ENCODE data around the gene ICAM5. TPM values are rescaled to one million over a fixed set of nuclear protein-coding genes. Genes with fewer than 3 reads are reported as not detected.
"Not testable (repeated sequence)": the region's sequence is repeated elsewhere in the genome, so short reads cannot be mapped to it uniquely, and the experiment has no call there.

The ICAM5 gene
- total RNA-seq (2014; rRNA removed; shearing (Covaris generic)): 0.34 and 0.56 TPM in 2 replicates

GRCh38 chr19:10289836-10290356, at the start of gene ICAM5:
TSS of gene ICAM5 (plus strand) at chr19:10289952. CDS start at chr19:10290044, 92 bp downstream.
- DNase-seq (ENCODE audit: low spot score): no peak

GRCh38 chr19:10241826-10242449, 47.8 kb upstream of the ICAM5 start:
- DNase-seq (ENCODE audit: low spot score): not testable (repeated sequence)

GRCh38 chr19:10243606-10244005, 46.1 kb upstream of the ICAM5 start:
- DNase-seq (ENCODE audit: low spot score): no peak

GRCh38 chr19:10245189-10245939, 44.4 kb upstream of the ICAM5 start:
- no peak for DNase-seq (ENCODE audit: low spot score)

GRCh38 chr19:10246511-10246910, 43.2 kb upstream of the ICAM5 start:
- DNase-seq (ENCODE audit: low spot score): no peak

GRCh38 chr19:10251792-10252694, 37.7 kb upstream of the ICAM5 start, which contains the start of gene MRPL4:
TSS of gene MRPL4 (plus strand) at chr19:10252214. CDS start at chr19:10252254, 40 bp downstream.
- DNase-seq (ENCODE audit: low spot score): peak; percentile 94

GRCh38 chr19:10252707-10253106, 37.0 kb upstream of the ICAM5 start:
- DNase-seq (ENCODE audit: low spot score): no peak

- no peak for DNase-seq (ENCODE audit: low spot score)
Observed at GRCh38 chr19:10254244-10254643, 35.5 kb upstream of the ICAM5 start.

GRCh38 chr19:10255358-10255757, 34.4 kb upstream of the ICAM5 start:
- no peak for DNase-seq (ENCODE audit: low spot score)

- no peak for DNase-seq (ENCODE audit: low spot score)
Observed at GRCh38 chr19:10256551-10256950, 33.2 kb upstream of the ICAM5 start.

- no peak for DNase-seq (ENCODE audit: low spot score)
Observed at GRCh38 chr19:10256970-10257615, 32.7 kb upstream of the ICAM5 start.

- no peak for DNase-seq (ENCODE audit: low spot score)
Observed at GRCh38 chr19:10258080-10258710, 31.6 kb upstream of the ICAM5 start.

GRCh38 chr19:10259162-10259905, 30.4 kb upstream of the ICAM5 start:
- peak; percentile 79 for DNase-seq (ENCODE audit: low spot score)

- peak; percentile 15 for DNase-seq (ENCODE audit: low spot score)
Observed at GRCh38 chr19:10260141-10260584, 29.6 kb upstream of the ICAM5 start.

- no peak for DNase-seq (ENCODE audit: low spot score)
Observed at GRCh38 chr19:10262771-10263170, 27.0 kb upstream of the ICAM5 start.

GRCh38 chr19:10266706-10267105, 23.0 kb upstream of the ICAM5 start:
- no peak for DNase-seq (ENCODE audit: low spot score)

- no peak for DNase-seq (ENCODE audit: low spot score)
Observed at GRCh38 chr19:10268071-10268470, 21.7 kb upstream of the ICAM5 start.

GRCh38 chr19:10269333-10270179, 20.2 kb upstream of the ICAM5 start:
- DNase-seq (ENCODE audit: low spot score): peak; percentile 60

- DNase-seq (ENCODE audit: low spot score): no peak
Observed at GRCh38 chr19:10270180-10270615, 19.6 kb upstream of the ICAM5 start.
